HepG2 (cell line): ENCODE results near the gene EMC9. TPM values are rescaled to one million over a fixed set of nuclear protein-coding genes. Genes with fewer than 3 reads are reported as not detected.

Experiments
- BORCS8-MEF2B ChIP-seq: sonication (generic); formaldehyde crosslinking; IDR thresholded peaks from 2 replicates; pipeline ENCODE4 v1.8.0; 2022; ENCODE audit warnings: mild to moderate bottlenecking, missing genetic modification reagents
- CAMTA2 ChIP-seq: sonication (generic); formaldehyde crosslinking; IDR thresholded peaks from 2 replicates; pipeline ENCODE4 v1.4.0; 2020; ENCODE audit warnings: mild to moderate bottlenecking, missing genetic modification reagents, borderline replicate concordance
- KDM4B ChIP-seq: sonication (generic); formaldehyde crosslinking; IDR thresholded peaks from 2 replicates; pipeline ENCODE4 v1.4.0; 2020; ENCODE audit warnings: missing genetic modification reagents
- MEIS2 ChIP-seq: sonication (generic); formaldehyde crosslinking; IDR thresholded peaks from 2 replicates; pipeline ENCODE4 v1.9.0; 2021; ENCODE audit warnings: mild to moderate bottlenecking, missing genetic modification reagents
- ZNF329 ChIP-seq: sonication (generic); formaldehyde crosslinking; IDR thresholded peaks from 2 replicates; pipeline ENCODE4 v1.9.0; 2021; ENCODE audit warnings: low read depth, mild to moderate bottlenecking, missing genetic modification reagents
- polyA plus RNA-seq, 8 experiments: library from polyadenylated mRNA; depleted of rRNA in 3 of 8; stranded (reverse) in 7 of 8; unstranded in 1 of 8; fragments of >200 nt; fragmentation: Illumina TruSeq in 4 of 8; extraction: Trizol in 4 of 8; gene quantifications; 2 replicates each; pipeline versions ENCODE4 v1.2.1 to v1.2.3, GENCODE V29; 2011 to 2016; ENCODE audit warnings: low read depth in 4 of 8, missing spikeins in 1 of 8, mixed read lengths in 1 of 8; ENCODE audit not compliant: insufficient read depth in 1 of 8
- total RNA-seq, 5 experiments: library from RNA; depleted of rRNA; stranded (reverse); fragments of >200 nt; fragmentation: Illumina TruSeq; extraction: Trizol; gene quantifications; 2 replicates each; pipeline ENCODE4 v1.2.3, GENCODE V29; 2016; ENCODE audit warnings: low read depth in 1 of 5
- TF ChIP-seq, protein P1 (sequence below): sonication (generic); formaldehyde crosslinking; IDR thresholded peaks from 2 replicates; pipeline ENCODE4 v1.4.0; 2020; ENCODE audit warnings: mild to moderate bottlenecking, missing genetic modification reagents
- TF ChIP-seq, protein P2 (sequence below): sonication (generic); formaldehyde crosslinking; IDR thresholded peaks from 2 replicates; pipeline ENCODE4 v1.4.0; 2020; ENCODE audit warnings: missing genetic modification reagents
- TF ChIP-seq, protein P3 (sequence below): sonication (generic); formaldehyde crosslinking; IDR thresholded peaks from 2 replicates; pipeline ENCODE4 v1.4.0; 2020; ENCODE audit warnings: low read depth, missing genetic modification reagents
- TF ChIP-seq, protein P4 (sequence below): sonication (generic); formaldehyde crosslinking; IDR thresholded peaks from 2 replicates; pipeline ENCODE4 v1.8.0; 2022; ENCODE audit warnings: missing genetic modification reagents, mild to moderate bottlenecking, inconsistent platforms, borderline replicate concordance
- TF ChIP-seq, protein P5 (sequence below): IDR thresholded peaks from 2 replicates; pipeline ENCODE4 v1.6.1; 2016; ENCODE audit warnings: mild to moderate bottlenecking, missing biosample characterization, missing genetic modification reagents

The EMC9 gene
- total and polyA plus RNA-seq, 2 of the 13 experiments (the other 11 are each of a cell fraction or from before 2014, with no cell fraction given), result 60.5 to 78.7 TPM

DNA sequence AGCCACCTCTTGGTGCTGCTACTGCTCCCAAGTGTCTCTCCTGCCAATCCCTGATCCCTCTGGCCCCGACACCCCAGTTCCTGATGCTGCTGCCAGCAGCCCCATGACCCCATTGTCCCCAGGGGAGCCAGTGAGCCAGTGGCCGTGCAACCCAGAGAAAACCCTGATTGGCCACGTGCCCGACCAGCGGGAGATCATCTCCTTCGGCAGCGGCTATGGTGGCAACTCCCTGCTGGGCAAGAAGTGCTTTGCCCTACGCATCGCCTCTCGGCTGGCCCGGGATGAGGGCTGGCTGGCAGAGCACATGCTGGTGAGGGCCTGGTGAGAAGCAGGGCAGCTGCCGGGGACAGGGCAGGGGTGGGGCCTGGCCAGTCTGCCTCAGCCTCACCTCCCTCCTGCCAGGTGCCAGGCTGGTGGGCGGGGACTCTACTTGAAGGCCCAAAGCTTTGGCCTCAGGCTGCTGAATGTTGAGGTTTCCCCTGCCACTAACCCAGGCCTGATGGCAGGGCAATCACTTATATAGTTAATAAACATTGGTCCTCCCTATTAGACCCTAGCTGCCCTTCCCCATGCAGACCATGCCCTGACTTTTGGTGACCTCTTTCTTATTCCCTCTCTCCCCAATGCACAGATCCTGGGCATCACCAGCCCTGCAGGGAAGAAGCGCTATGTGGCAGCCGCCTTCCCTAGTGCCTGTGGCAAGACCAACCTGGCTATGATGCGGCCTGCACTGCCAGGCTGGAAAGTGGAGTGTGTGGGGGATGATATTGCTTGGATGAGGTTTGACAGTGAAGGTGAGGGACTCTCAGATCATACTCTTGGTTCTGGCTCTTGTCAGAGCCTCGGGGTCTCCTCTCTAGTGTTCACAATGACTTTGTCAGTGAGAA, 42.2 kb downstream of the EMC9 start (continued):
- no peak for TF ChIP-seq ZNF329
- TF ChIP-seq MEIS2, result peak; percentile 27; the same call in 1 of the 2 replicates
- TF ChIP-seq, protein P1, sequence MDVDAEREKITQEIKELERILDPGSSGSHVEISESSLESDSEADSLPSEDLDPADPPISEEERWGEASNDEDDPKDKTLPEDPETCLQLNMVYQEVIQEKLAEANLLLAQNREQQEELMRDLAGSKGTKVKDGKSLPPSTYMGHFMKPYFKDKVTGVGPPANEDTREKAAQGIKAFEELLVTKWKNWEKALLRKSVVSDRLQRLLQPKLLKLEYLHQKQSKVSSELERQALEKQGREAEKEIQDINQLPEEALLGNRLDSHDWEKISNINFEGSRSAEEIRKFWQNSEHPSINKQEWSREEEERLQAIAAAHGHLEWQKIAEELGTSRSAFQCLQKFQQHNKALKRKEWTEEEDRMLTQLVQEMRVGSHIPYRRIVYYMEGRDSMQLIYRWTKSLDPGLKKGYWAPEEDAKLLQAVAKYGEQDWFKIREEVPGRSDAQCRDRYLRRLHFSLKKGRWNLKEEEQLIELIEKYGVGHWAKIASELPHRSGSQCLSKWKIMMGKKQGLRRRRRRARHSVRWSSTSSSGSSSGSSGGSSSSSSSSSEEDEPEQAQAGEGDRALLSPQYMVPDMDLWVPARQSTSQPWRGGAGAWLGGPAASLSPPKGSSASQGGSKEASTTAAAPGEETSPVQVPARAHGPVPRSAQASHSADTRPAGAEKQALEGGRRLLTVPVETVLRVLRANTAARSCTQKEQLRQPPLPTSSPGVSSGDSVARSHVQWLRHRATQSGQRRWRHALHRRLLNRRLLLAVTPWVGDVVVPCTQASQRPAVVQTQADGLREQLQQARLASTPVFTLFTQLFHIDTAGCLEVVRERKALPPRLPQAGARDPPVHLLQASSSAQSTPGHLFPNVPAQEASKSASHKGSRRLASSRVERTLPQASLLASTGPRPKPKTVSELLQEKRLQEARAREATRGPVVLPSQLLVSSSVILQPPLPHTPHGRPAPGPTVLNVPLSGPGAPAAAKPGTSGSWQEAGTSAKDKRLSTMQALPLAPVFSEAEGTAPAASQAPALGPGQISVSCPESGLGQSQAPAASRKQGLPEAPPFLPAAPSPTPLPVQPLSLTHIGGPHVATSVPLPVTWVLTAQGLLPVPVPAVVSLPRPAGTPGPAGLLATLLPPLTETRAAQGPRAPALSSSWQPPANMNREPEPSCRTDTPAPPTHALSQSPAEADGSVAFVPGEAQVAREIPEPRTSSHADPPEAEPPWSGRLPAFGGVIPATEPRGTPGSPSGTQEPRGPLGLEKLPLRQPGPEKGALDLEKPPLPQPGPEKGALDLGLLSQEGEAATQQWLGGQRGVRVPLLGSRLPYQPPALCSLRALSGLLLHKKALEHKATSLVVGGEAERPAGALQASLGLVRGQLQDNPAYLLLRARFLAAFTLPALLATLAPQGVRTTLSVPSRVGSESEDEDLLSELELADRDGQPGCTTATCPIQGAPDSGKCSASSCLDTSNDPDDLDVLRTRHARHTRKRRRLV, result peak; percentile 50; the same call in 1 of the 2 replicates
- TF ChIP-seq CAMTA2 (CRISPR knock-in tag), result 0 out of 2 replicates have a peak, but pooled peaks have one; percentile 71
- peak; percentile 8; the same call in 1 of the 2 replicates for TF ChIP-seq KDM4B (CRISPR knock-in tag)
- TF ChIP-seq BORCS8-MEF2B (CRISPR knock-in tag), result peak; percentile 38; the same call in 1 of the 2 replicates
- TF ChIP-seq, protein P2, sequence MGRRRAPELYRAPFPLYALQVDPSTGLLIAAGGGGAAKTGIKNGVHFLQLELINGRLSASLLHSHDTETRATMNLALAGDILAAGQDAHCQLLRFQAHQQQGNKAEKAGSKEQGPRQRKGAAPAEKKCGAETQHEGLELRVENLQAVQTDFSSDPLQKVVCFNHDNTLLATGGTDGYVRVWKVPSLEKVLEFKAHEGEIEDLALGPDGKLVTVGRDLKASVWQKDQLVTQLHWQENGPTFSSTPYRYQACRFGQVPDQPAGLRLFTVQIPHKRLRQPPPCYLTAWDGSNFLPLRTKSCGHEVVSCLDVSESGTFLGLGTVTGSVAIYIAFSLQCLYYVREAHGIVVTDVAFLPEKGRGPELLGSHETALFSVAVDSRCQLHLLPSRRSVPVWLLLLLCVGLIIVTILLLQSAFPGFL, result peak; percentile 50; the same call in 1 of the 2 replicates
- TF ChIP-seq, protein P3, sequence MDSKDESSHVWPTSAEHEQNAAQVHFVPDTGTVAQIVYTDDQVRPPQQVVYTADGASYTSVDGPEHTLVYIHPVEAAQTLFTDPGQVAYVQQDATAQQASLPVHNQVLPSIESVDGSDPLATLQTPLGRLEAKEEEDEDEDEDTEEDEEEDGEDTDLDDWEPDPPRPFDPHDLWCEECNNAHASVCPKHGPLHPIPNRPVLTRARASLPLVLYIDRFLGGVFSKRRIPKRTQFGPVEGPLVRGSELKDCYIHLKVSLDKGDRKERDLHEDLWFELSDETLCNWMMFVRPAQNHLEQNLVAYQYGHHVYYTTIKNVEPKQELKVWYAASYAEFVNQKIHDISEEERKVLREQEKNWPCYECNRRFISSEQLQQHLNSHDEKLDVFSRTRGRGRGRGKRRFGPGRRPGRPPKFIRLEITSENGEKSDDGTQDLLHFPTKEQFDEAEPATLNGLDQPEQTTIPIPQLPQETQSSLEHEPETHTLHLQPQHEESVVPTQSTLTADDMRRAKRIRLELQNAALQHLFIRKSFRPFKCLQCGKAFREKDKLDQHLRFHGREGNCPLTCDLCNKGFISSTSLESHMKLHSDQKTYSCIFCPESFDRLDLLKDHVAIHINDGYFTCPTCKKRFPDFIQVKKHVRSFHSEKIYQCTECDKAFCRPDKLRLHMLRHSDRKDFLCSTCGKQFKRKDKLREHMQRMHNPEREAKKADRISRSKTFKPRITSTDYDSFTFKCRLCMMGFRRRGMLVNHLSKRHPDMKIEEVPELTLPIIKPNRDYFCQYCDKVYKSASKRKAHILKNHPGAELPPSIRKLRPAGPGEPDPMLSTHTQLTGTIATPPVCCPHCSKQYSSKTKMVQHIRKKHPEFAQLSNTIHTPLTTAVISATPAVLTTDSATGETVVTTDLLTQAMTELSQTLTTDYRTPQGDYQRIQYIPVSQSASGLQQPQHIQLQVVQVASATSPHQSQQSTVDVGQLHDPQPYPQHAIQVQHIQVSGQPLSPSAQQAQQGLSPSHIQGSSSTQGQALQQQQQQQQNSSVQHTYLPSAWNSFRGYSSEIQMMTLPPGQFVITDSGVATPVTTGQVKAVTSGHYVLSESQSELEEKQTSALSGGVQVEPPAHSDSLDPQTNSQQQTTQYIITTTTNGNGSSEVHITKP (CRISPR knock-in tag), result 0 out of 2 replicates have a peak, but pooled peaks have one; percentile 20
- TF ChIP-seq, protein P4, sequence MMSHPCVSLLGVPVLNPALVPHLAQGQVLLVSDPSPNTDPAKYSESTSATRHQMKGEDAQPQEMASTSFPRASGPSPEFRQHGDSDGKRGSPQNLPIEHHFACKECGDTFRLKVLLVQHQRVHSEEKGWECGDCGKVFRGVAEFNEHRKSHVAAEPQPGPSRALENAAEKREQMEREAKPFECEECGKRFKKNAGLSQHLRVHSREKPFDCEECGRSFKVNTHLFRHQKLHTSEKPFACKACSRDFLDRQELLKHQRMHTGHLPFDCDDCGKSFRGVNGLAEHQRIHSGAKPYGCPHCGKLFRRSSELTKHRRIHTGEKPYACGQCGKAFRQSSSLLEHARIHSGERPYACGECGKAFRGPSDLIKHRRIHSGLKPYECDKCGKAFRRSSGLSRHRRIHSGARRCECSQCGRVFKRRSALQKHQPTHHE (CRISPR knock-in tag), result peak; percentile 53; the same call in 1 of the 2 replicates
- TF ChIP-seq, protein P5, sequence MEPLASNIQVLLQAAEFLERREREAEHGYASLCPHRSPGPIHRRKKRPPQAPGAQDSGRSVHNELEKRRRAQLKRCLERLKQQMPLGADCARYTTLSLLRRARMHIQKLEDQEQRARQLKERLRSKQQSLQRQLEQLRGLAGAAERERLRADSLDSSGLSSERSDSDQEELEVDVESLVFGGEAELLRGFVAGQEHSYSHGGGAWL (CRISPR knock-in tag), result no peak
- TF ChIP-seq, all 625 proteins: peak for 46
